Transverse colon (tissue), 4 donors: ENCODE data around the gene CEACAM19.

ENCODE experiments used
- EP300 ChIP-seq: sonication (generic); formaldehyde crosslinking; IDR thresholded peaks from one replicate; pipeline ENCODE4 v1.6.1; 2017; ENCODE audit warnings: antibody characterized with exemption, low read depth
- POLR2A ChIP-seq: fragments of 450-650 bp; IDR thresholded peaks from one replicate; pipeline ENCODE4 v1.6.1; 2016; ENCODE audit warnings: antibody characterized with exemption, mild to moderate bottlenecking, moderate library complexity
- POLR2AphosphoS5 ChIP-seq, 3 donors: sonication (generic); formaldehyde crosslinking; IDR thresholded peaks; one replicate each; pipeline ENCODE4 v1.6.1; 2016; ENCODE audit warnings: antibody characterized with exemption in 3 of 3
- TF ChIP-seq, protein P1 (sequence below), 5 experiments: fragments of 200-600 bp in 3 of 5; fragments of 450-650 bp in 2 of 5; sonication (generic) in 3 of 5; IDR thresholded peaks; 1 replicate in 2 of 5; 2 replicates in 3 of 5; pipeline ENCODE4 v1.5.1; 2016 to 2017; ENCODE audit warnings: antibody characterized with exemption in 5 of 5, inconsistent platforms in 3 of 5, mild to moderate bottlenecking in 2 of 5, moderate library complexity in 1 of 5

DNA sequence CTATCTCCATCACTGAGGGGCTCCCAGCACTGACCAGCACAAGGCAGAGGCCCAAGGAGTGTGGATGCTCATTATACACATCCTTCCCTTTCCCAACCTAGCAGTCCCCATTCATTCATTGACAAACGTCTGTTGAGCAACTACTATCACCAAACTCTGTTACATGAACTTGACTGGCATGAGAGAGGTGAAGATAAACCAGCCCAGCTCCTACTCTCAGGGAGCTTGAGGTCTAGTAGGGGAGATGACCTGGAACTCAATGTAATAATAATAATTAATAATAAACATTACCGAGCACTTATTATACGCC is 18.8 kb downstream of the CEACAM19 start:
- no peak for TF ChIP-seq POLR2A
- TF ChIP-seq, protein P1, sequence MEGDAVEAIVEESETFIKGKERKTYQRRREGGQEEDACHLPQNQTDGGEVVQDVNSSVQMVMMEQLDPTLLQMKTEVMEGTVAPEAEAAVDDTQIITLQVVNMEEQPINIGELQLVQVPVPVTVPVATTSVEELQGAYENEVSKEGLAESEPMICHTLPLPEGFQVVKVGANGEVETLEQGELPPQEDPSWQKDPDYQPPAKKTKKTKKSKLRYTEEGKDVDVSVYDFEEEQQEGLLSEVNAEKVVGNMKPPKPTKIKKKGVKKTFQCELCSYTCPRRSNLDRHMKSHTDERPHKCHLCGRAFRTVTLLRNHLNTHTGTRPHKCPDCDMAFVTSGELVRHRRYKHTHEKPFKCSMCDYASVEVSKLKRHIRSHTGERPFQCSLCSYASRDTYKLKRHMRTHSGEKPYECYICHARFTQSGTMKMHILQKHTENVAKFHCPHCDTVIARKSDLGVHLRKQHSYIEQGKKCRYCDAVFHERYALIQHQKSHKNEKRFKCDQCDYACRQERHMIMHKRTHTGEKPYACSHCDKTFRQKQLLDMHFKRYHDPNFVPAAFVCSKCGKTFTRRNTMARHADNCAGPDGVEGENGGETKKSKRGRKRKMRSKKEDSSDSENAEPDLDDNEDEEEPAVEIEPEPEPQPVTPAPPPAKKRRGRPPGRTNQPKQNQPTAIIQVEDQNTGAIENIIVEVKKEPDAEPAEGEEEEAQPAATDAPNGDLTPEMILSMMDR (IDR thresholded peaks at IDR 0.05): no peak
- TF ChIP-seq EP300: no peak
- TF ChIP-seq POLR2AphosphoS5 (IDR thresholded peaks at IDR 0.05): no peak
